GM12878 (cell line): ENCODE data around the gene ZBTB32. TPM values are rescaled to one million over a fixed set of nuclear protein-coding genes. Genes with fewer than 3 reads are reported as not detected.

Experiments
- BACH1 ChIP-seq: fragments of 450-650 bp; IDR thresholded peaks from 2 replicates; pipeline ENCODE4 v1.6.1; 2017; ENCODE audit warnings: mild to moderate bottlenecking, borderline replicate concordance
- CBFB ChIP-seq: IDR thresholded peaks from 2 replicates; pipeline ENCODE4 v1.6.1; 2016; ENCODE audit warnings: antibody characterized with exemption, low read depth
- CBX3 ChIP-seq: fragments of 200-600 bp; sonication (generic); IDR thresholded peaks from 2 replicates; pipeline ENCODE4 v1.6.1; 2016; ENCODE audit warnings: low read depth, borderline replicate concordance
- CEBPB ChIP-seq, 2 experiments: fragments of 150-350 bp in 1 of 2; IDR thresholded peaks; 2 replicates each; pipeline ENCODE4 v1.6.1; 2012 to 2014; ENCODE audit warnings: low read depth in 2 of 2, low read length in 2 of 2, borderline replicate concordance in 1 of 2, inconsistent platforms in 1 of 2
- GATAD2B ChIP-seq: fragments of 450-650 bp; conservative IDR thresholded peaks from 2 replicates; pipeline ENCODE4 v1.6.1; 2017; ENCODE audit warnings: low read depth, mild to moderate bottlenecking, moderate library complexity
- IKZF1 ChIP-seq: fragments of 450-650 bp; conservative IDR thresholded peaks from 2 replicates; pipeline ENCODE4 v1.6.1; 2017; ENCODE audit warnings: antibody characterized with exemption, mild to moderate bottlenecking
- IKZF2 ChIP-seq, 2 experiments: fragments of 450-650 bp; IDR thresholded peaks; 2 replicates each; pipeline ENCODE4 v1.6.1; 2017; ENCODE audit warnings: mild to moderate bottlenecking in 2 of 2, moderate library complexity in 2 of 2
- IRF4 ChIP-seq: IDR thresholded peaks from 2 replicates; pipeline ENCODE4 v1.6.1; 2011; ENCODE audit warnings: low read depth, low read length
- LARP7 ChIP-seq: fragments of 450-650 bp; IDR thresholded peaks from 2 replicates; pipeline ENCODE4 v1.6.1; 2017; ENCODE audit warnings: mild to moderate bottlenecking
- NFIC ChIP-seq: IDR thresholded peaks from 2 replicates; pipeline ENCODE4 v1.6.1; 2012; ENCODE audit warnings: low read depth, mild to moderate bottlenecking, inconsistent platforms, low read length, moderate library complexity
- NFYB ChIP-seq: IDR thresholded peaks from 2 replicates; pipeline ENCODE4 v1.6.1; 2011; ENCODE audit warnings: low read depth, mild to moderate bottlenecking, low read length, improper control_type of control experiment, moderate library complexity; ENCODE audit not compliant: insufficient read depth
- POLR2A ChIP-seq: IDR thresholded peaks from 2 replicates; pipeline ENCODE4 v1.6.1; 2011; ENCODE audit warnings: low read depth, mild to moderate bottlenecking, low read length
- POLR2AphosphoS5 ChIP-seq: IDR thresholded peaks from 2 replicates; pipeline ENCODE4 v1.6.1; 2011; ENCODE audit warnings: mild to moderate bottlenecking, low read length, inconsistent platforms
- RFX5 ChIP-seq: IDR thresholded peaks from 2 replicates; pipeline ENCODE4 v1.6.1; 2011; ENCODE audit warnings: low read depth, low read length, improper control_type of control experiment
- RUNX3 ChIP-seq: IDR thresholded peaks from 2 replicates; pipeline ENCODE4 v1.6.1; 2012; ENCODE audit warnings: low read length, inconsistent platforms
- SMAD1 ChIP-seq: fragments of 450-650 bp; IDR thresholded peaks from 2 replicates; pipeline ENCODE4 v1.6.1; 2018; ENCODE audit warnings: mild to moderate bottlenecking, low read depth; ENCODE audit not compliant: partially characterized antibody
- SMARCA5 ChIP-seq: fragments of 450-650 bp; IDR thresholded peaks from 2 replicates; pipeline ENCODE4 v1.6.1; 2017; ENCODE audit warnings: mild to moderate bottlenecking
- polyA plus RNA-seq, 11 experiments: library from polyadenylated mRNA; depleted of rRNA in 4 of 11; unstranded in 6 of 11; stranded (reverse) in 5 of 11; fragments of >200 nt; fragmentation: Nextera tagmentation in 4 of 11; fragmentation: Illumina TruSeq in 1 of 11; extraction: Ambion mirVana in 4 of 11; extraction: Trizol in 1 of 11; gene quantifications; 1 replicate in 1 of 11; 2 replicates in 10 of 11; pipeline versions ENCODE4 v1.2.1 to v1.2.3, GENCODE V29; 2011 to 2016; ENCODE audit warnings: inconsistent platforms in 2 of 11, missing spikeins in 2 of 11, low read depth in 1 of 11
- total RNA-seq, 4 experiments: library from RNA; depleted of rRNA in 3 of 4; stranded (reverse); fragments of >200 nt in 3 of 4; fragmentation: Illumina TruSeq in 1 of 4; extraction: Trizol in 1 of 4; gene quantifications; 2 replicates each; pipeline versions ENCODE4 v1.2.1 to v1.2.3, GENCODE V29; 2013 to 2021
- TF ChIP-seq, protein P1 (sequence below): fragments of 450-650 bp; IDR thresholded peaks from 2 replicates; pipeline ENCODE4 v1.6.1; 2017; ENCODE audit warnings: borderline replicate concordance
- TF ChIP-seq, protein P2 (sequence below): IDR thresholded peaks from 2 replicates; pipeline ENCODE4 v1.6.1; 2011; ENCODE audit warnings: borderline replicate concordance, low read depth, mild to moderate bottlenecking, moderate library complexity, mixed read lengths, low read length; ENCODE audit not compliant: insufficient read depth; ENCODE audit errors: extremely low read length
- TF ChIP-seq, protein P3 (sequence below): IDR thresholded peaks from 2 replicates; pipeline ENCODE4 v1.6.1; 2012; ENCODE audit warnings: low read depth, low read length, improper control_type of control experiment
- TF ChIP-seq, protein P4 (sequence below): IDR thresholded peaks from 2 replicates; pipeline ENCODE4 v1.6.1; 2012; ENCODE audit warnings: improper control_type of control experiment, low read depth, low read length; ENCODE audit not compliant: insufficient replicate concordance
- TF ChIP-seq, protein P5 (sequence below): IDR thresholded peaks from 2 replicates; pipeline ENCODE4 v1.6.1; 2011; ENCODE audit warnings: mild to moderate bottlenecking, low read depth, low read length, moderate library complexity; ENCODE audit not compliant: insufficient replicate concordance

ZBTB32 gene
- total and polyA plus RNA-seq, 10 of the 15 experiments (the other 5 are each of a cell fraction or from before 2014, with no cell fraction given) = 1.0 to 46.7 (median 16.0) TPM

DNA sequence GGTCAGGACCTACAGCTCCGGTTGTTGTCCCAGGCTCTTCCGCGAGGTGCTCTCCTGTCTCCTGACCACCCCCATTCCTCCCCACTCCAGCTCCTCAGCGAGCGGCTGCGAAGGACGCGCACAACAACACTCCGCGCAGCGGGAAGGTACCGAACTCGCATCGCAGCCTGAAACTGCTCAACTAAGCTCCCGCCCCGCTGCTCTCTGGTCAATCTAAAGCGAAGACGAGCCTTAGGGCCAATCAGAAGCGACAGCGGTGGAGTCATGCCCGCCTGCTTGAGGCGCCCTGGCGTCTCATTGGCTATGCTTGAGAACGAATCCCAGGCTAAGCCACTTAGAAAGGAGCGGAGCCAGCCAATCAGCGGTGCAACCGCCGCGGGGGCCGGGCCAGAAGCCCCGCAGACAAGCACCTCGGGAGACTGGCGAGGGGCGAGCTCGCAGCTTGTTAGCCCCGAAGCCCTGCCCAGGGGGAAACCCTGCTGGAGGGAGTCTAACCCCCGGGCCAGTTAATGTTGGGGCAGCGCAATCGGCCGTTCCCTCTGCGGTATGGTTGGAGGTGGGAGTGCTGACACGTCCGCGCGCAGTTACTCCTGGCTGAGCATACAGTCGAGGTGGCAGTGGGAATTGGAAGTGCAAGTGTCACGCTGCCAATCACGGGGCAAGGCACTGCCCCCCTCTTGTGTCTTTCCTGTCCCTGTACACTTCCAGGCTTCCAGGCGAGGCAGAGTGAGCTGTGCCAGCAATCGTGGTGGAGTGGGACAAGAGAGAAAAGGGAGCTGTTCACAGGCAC is 1.9 kb upstream of the ZBTB32 start (continued):
- TF ChIP-seq, protein P1, sequence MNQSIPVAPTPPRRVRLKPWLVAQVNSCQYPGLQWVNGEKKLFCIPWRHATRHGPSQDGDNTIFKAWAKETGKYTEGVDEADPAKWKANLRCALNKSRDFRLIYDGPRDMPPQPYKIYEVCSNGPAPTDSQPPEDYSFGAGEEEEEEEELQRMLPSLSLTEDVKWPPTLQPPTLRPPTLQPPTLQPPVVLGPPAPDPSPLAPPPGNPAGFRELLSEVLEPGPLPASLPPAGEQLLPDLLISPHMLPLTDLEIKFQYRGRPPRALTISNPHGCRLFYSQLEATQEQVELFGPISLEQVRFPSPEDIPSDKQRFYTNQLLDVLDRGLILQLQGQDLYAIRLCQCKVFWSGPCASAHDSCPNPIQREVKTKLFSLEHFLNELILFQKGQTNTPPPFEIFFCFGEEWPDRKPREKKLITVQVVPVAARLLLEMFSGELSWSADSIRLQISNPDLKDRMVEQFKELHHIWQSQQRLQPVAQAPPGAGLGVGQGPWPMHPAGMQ = no peak
- peak; percentile 85 for TF ChIP-seq SMAD1
- TF ChIP-seq, protein P2, sequence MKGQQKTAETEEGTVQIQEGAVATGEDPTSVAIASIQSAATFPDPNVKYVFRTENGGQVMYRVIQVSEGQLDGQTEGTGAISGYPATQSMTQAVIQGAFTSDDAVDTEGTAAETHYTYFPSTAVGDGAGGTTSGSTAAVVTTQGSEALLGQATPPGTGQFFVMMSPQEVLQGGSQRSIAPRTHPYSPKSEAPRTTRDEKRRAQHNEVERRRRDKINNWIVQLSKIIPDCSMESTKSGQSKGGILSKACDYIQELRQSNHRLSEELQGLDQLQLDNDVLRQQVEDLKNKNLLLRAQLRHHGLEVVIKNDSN = no peak
- peak; percentile 80 for TF ChIP-seq IKZF1
- TF ChIP-seq GATAD2B = peak; percentile 48; the same call in 1 of the 2 replicates
- no peak; the same call in 1 of the 2 replicates for TF ChIP-seq NFIC
- TF ChIP-seq, protein P3, sequence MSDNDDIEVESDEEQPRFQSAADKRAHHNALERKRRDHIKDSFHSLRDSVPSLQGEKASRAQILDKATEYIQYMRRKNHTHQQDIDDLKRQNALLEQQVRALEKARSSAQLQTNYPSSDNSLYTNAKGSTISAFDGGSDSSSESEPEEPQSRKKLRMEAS = 0 out of 2 replicates have a peak, but pooled peaks have one; percentile 4
- 0 out of 2 replicates have a peak, but pooled peaks have one; percentile 14 for TF ChIP-seq IRF4
- peak; percentile 99 for TF ChIP-seq NFYB
- TF ChIP-seq IKZF2 (IDR thresholded peaks at IDR 0.05) = peak; percentile 47 to 60
- TF ChIP-seq SMARCA5 = peak; percentile 72
- peak; percentile 88 for TF ChIP-seq POLR2AphosphoS5
- no peak for TF ChIP-seq CEBPB (IDR thresholded peaks at IDR 0.05; ENCODE audit: borderline replicate concordance in 1 of 2, low read depth in 2 of 2, low read length in 2 of 2)
- TF ChIP-seq, protein P4, sequence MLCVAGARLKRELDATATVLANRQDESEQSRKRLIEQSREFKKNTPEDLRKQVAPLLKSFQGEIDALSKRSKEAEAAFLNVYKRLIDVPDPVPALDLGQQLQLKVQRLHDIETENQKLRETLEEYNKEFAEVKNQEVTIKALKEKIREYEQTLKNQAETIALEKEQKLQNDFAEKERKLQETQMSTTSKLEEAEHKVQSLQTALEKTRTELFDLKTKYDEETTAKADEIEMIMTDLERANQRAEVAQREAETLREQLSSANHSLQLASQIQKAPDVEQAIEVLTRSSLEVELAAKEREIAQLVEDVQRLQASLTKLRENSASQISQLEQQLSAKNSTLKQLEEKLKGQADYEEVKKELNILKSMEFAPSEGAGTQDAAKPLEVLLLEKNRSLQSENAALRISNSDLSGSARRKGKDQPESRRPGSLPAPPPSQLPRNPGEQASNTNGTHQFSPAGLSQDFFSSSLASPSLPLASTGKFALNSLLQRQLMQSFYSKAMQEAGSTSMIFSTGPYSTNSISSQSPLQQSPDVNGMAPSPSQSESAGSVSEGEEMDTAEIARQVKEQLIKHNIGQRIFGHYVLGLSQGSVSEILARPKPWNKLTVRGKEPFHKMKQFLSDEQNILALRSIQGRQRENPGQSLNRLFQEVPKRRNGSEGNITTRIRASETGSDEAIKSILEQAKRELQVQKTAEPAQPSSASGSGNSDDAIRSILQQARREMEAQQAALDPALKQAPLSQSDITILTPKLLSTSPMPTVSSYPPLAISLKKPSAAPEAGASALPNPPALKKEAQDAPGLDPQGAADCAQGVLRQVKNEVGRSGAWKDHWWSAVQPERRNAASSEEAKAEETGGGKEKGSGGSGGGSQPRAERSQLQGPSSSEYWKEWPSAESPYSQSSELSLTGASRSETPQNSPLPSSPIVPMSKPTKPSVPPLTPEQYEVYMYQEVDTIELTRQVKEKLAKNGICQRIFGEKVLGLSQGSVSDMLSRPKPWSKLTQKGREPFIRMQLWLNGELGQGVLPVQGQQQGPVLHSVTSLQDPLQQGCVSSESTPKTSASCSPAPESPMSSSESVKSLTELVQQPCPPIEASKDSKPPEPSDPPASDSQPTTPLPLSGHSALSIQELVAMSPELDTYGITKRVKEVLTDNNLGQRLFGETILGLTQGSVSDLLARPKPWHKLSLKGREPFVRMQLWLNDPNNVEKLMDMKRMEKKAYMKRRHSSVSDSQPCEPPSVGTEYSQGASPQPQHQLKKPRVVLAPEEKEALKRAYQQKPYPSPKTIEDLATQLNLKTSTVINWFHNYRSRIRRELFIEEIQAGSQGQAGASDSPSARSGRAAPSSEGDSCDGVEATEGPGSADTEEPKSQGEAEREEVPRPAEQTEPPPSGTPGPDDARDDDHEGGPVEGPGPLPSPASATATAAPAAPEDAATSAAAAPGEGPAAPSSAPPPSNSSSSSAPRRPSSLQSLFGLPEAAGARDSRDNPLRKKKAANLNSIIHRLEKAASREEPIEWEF = no peak
- TF ChIP-seq RFX5 = peak; percentile 54
- peak; percentile 53 for TF ChIP-seq RUNX3
- peak; percentile 40; the same call in 1 of the 2 replicates for TF ChIP-seq LARP7
- TF ChIP-seq BACH1 = peak; percentile 79; the same call in 1 of the 2 replicates
- peak; percentile 93 for TF ChIP-seq POLR2A
- no peak for TF ChIP-seq CBFB
- TF ChIP-seq, protein P5, sequence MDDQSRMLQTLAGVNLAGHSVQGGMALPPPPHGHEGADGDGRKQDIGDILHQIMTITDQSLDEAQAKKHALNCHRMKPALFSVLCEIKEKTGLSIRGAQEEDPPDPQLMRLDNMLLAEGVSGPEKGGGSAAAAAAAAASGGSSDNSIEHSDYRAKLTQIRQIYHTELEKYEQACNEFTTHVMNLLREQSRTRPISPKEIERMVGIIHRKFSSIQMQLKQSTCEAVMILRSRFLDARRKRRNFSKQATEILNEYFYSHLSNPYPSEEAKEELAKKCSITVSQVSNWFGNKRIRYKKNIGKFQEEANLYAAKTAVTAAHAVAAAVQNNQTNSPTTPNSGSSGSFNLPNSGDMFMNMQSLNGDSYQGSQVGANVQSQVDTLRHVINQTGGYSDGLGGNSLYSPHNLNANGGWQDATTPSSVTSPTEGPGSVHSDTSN = peak; percentile 100
- TF ChIP-seq CBX3 = no peak
